NT2/D1 (cell line): ENCODE measurements around the gene KIT.
"Not testable (repeated sequence)": the region's sequence is repeated elsewhere in the genome, so short reads cannot be mapped to it uniquely, and the experiment has no call there.

Experiments used
- DNase-seq: peaks from one replicate; pipeline ENCODE4 v3.0.0-alpha.2; 2011; ENCODE audit warnings: low read depth, low spot score
- H3K27me3 ChIP-seq: 2 replicates; pipeline ENCODE4 v1.6.0; 2011; ENCODE audit warnings: mild to moderate bottlenecking; ENCODE audit not compliant: insufficient read length, insufficient read depth
- H3K36me3 ChIP-seq: 2 replicates; pipeline ENCODE4 v1.6.1; 2011; ENCODE audit warnings: mild to moderate bottlenecking, low read length, mixed read lengths; ENCODE audit not compliant: insufficient read depth, insufficient read length
- H3K4me1 ChIP-seq: 2 replicates; pipeline ENCODE4 v1.5.1; 2011; ENCODE audit not compliant: insufficient read depth, insufficient read length
- H3K4me3 ChIP-seq: 2 replicates; pipeline ENCODE4 v1.5.1; 2011; ENCODE audit warnings: low read depth; ENCODE audit not compliant: insufficient read length
- H3K9ac ChIP-seq: 2 replicates; pipeline ENCODE4 v1.6.0; 2011; ENCODE audit warnings: low read depth; ENCODE audit not compliant: insufficient read length
- H3K9me3 ChIP-seq: 2 replicates; pipeline ENCODE4 v1.5.1; 2011; ENCODE audit warnings: mild to moderate bottlenecking, low read length; ENCODE audit not compliant: insufficient read depth
- SUZ12 ChIP-seq: IDR thresholded peaks from 2 replicates; pipeline ENCODE4 v1.6.1; 2011; ENCODE audit not compliant: insufficient read length, insufficient read depth; ENCODE audit errors: extremely low read depth
- YY1 ChIP-seq: IDR thresholded peaks from 2 replicates; pipeline ENCODE4 v1.6.1; 2011; ENCODE audit not compliant: insufficient read length, insufficient read depth
- ZNF274 ChIP-seq: IDR thresholded peaks from 2 replicates; pipeline ENCODE4 v1.6.1; 2011; ENCODE audit warnings: mild to moderate bottlenecking, low read depth, low read length

The KIT gene

DNA sequence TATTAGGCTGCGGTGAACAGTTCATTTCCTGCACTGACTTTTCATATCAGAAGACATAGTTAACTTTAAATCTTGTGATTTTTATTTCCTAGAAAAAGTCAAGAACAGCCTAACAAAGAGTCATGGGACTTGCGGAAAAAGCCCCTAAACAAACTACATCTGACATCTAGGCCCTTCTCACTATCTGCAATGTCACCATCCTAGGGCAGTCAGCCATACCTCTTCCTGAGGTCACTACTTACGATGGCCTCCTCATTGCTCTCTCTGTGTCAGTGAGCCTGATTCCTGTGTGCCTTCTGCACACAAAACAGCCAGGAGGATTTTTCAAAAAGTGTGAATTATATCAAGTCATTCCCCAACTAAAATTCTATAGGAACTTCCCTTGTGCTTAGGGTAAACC is 22.4 kb upstream of the KIT start:
- Histone ChIP-seq H3K9ac (no peak overlapping the region), H3K27me3 (no peaks in the 10 kb centered on the region), H3K9me3 (no peaks in the 10 kb centered on the region), H3K4me3 (no peak overlapping the region), H3K4me1 (peaks cover 2% of the 10 kb centered on the region), H3K36me3 (no peaks in the 10 kb centered on the region)
- TF ChIP-seq YY1 (no peak), SUZ12 (no peak), ZNF274 (no peak)
- DNase-seq: no peak

DNA sequence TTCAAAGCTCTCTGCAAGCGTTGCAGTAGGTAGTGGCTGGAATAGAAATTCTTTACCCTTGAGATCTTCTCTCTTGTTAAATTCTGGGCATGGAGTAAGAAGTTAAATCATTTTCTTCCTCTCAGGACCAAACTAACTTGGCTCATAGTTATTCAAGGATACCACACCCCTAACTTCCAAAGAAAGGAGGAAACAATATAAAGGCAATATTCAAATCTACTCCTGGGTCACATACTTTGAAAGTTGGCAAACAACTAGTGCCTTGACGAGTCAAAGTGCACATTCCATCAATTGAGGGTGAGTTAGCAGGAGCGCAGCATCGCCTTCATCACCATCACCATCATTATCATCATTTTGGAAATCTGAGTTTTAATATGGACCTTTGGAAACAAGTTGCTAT is 20.4 kb upstream of the KIT start:
- Histone ChIP-seq H3K36me3 (no peaks in the 10 kb centered on the region), H3K4me1 (peaks cover 2% of the 10 kb centered on the region), H3K27me3 (no peaks in the 10 kb centered on the region), H3K9ac (no peak overlapping the region), H3K9me3 (no peaks in the 10 kb centered on the region), H3K4me3 (no peak overlapping the region)
- TF ChIP-seq ZNF274 (no peak), YY1 (no peak), SUZ12 (no peak)
- DNase-seq: no peak

DNA sequence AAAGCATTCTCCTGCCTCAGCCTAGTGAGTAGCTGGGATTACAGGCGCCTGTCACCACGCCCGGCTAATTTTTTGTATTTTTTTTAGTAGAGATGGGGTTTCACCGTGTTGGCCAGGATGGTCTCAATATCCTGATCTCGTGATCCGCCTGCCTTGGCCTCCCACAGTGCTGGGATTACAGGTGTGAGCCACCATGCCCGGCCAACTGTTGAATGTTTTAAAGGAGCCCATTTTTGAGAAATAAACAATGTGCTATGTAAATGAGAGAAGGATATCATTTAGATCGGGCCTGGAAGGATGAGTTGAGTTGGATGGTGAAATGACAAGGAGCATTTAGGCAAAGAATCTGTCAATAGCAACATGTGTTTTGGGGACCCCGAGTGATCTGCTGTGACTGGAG is 16.7 kb upstream of the KIT start:
- H3K4me1 ChIP-seq, H3K4me3 ChIP-seq, H3K9me3 ChIP-seq, H3K9ac ChIP-seq, H3K36me3 ChIP-seq, DNase-seq, H3K27me3 ChIP-seq: not testable (repeated sequence)

DNA sequence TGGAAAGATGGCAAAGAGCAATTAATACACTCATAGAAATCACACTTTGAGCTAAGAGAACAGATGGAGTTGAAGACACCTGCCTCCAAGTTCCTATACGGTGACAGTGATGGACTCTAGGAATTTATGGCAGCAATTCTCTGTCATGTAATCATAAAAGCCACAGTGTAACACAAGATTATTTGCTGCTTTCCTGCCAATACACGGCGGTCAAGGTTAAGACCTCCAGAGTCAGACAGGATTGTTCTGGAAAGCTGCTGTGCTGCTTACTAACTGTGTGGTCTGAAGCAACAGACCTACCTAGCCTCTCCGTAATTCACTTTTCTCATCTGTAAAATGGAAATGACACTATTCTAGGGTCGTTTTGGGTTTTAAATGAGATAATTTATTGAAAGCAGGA is 14.6 kb upstream of the KIT start:
- TF ChIP-seq ZNF274 (no peak), SUZ12 (no peak)
- Histone ChIP-seq H3K4me1 (peaks cover 2% of the 10 kb centered on the region), H3K9me3 (no peaks in the 10 kb centered on the region), H3K4me3 (no peak overlapping the region), H3K27me3 (no peaks in the 10 kb centered on the region), H3K36me3 (no peaks in the 10 kb centered on the region), H3K9ac (no peak overlapping the region)
- no peak for DNase-seq

DNA sequence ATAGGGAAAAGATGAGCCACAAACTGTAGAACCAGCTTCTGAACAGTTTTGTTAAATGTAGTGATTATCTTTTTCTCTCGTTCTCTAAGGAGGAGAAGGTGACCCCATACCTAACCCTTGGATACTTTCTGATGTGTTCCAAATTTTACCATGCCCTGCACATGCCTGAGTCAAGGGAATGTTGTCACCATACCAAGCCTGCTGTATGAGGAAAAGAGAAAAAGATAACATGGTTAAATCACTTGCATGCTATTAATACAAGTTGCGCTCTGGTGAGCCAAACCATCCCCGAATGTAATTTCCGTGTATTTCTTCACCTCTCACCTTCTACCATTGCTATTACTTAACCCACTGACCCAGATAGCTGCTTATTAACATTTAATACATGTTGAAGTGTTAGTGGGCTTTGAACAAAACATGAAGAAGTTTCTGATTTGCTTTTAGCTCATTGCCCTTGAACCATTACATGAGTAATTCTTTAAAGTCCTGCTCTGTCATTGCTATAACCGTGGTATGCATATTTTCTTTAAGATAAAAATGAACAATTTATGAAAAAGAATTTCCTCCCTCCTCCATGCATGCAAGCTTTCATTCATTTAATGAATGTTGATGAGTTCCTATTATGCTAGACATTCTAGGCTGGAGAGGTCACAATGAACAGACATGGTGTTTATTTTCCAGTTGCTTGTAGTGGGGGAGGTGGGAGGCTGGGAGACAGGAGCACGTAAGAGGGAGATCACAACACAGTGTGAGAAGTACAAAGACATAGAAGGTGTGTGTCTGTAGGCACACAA is 13.6 kb upstream of the KIT start:
- TF ChIP-seq ZNF274 (no peak), SUZ12 (no peak), YY1 (no peak)
- Histone ChIP-seq H3K4me3 (no peak overlapping the region), H3K27me3 (no peaks in the 10 kb centered on the region), H3K36me3 (no peaks in the 10 kb centered on the region), H3K9ac (no peak overlapping the region), H3K9me3 (no peaks in the 10 kb centered on the region), H3K4me1 (peaks cover 2% of the 10 kb centered on the region)
- no peak for DNase-seq

DNA sequence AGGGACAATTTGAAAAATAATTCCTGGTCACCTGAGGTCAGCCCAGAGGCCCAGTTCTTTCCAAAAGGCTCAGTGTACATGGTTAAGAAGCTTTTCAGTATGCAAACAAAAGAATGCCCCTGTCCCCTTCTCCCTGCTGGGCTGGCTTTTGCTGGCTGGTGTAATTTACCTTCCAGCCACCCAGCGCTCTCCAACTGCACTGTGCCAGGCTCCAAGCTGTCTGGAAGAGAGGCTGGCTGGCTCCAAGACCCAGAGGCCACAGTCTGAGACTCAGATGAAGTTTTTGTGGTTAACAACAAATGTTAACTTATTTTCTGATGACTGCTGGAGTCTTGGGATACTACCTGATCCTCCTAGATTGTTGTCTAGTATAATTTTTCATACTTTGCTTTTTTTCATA is 11.9 kb upstream of the KIT start:
- no peaks in the 10 kb centered on the region for H3K36me3 ChIP-seq
- H3K9ac ChIP-seq: no peak overlapping the region
- no peak for DNase-seq
- no peaks in the 10 kb centered on the region for H3K27me3 ChIP-seq
- TF ChIP-seq ZNF274: no peak
- no peak for TF ChIP-seq YY1
- TF ChIP-seq SUZ12: no peak
- no peaks in the 10 kb centered on the region for H3K9me3 ChIP-seq
- H3K4me1 ChIP-seq: no peaks in the 10 kb centered on the region
- no peak overlapping the region for H3K4me3 ChIP-seq

DNA sequence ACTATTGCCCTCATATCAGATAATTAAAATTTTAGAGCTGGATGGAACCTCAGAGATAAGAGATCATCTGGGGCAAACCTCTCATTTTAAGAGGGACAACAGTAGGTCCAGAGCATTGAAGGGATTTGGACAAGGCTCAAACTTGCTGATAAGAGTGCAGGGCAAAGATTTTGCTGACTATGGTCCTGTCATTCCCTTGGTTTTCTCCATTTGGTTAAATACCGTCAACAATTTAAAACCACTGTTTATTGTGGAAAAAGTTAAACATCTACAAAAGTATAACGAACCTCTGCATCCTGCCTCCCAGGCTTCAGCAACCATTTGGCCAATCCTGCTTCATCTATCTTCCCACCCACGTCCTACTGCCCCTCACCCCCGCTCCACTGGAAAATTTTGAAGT is 10.7 kb upstream of the KIT start:
- no peaks in the 10 kb centered on the region for H3K36me3 ChIP-seq
- H3K27me3 ChIP-seq: no peaks in the 10 kb centered on the region
- TF ChIP-seq ZNF274 (no peak), YY1 (no peak), SUZ12 (no peak)
- H3K9ac ChIP-seq: no peak overlapping the region
- H3K9me3 ChIP-seq: no peaks in the 10 kb centered on the region
- no peaks in the 10 kb centered on the region for H3K4me1 ChIP-seq
- no peak for DNase-seq
- H3K4me3 ChIP-seq: no peak overlapping the region
